Central memory CD8-positive, alpha-beta T cell (primary cell): ENCODE results near the gene ZNF554.

Source experiments
- ATAC-seq: fragments of 150-1000 bp; cut with Tn5 transposase; replicated peaks from 2 replicates; pipeline ENCODE4 v1.10.0; 2022; ENCODE audit warnings: mild to moderate bottlenecking, moderate FRiP score, moderate number of reproducible peaks; ENCODE audit not compliant: poor library complexity, severe bottlenecking; ENCODE audit errors: extremely low read depth
- DNase-seq, 2 donors: peaks; one replicate each; pipeline ENCODE4 v3.0.0; 2021; ENCODE audit warnings: low spot score in 2 of 2
- H3K27ac Mint-ChIP-seq: one replicate; pipeline ENCODE4 v1.8.0; 2022; ENCODE audit warnings: low read depth, mild to moderate bottlenecking, moderate library complexity, mixed read lengths
- H3K27me3 Mint-ChIP-seq: one replicate; pipeline ENCODE4 v1.8.0; 2022; ENCODE audit warnings: mixed read lengths
- H3K36me3 Mint-ChIP-seq: one replicate; pipeline ENCODE4 v1.8.0; 2022; ENCODE audit warnings: mild to moderate bottlenecking, moderate library complexity, mixed read lengths; ENCODE audit not compliant: insufficient read depth
- H3K4me1 Mint-ChIP-seq: one replicate; pipeline ENCODE4 v1.8.0; 2022; ENCODE audit warnings: mixed read lengths
- H3K4me3 Mint-ChIP-seq: one replicate; pipeline ENCODE4 v1.8.0; 2022; ENCODE audit warnings: mild to moderate bottlenecking, moderate library complexity, mixed read lengths
- H3K9me3 Mint-ChIP-seq: one replicate; pipeline ENCODE4 v1.8.0; 2022; ENCODE audit warnings: mixed read lengths

ZNF554 gene

GRCh38 chr19:2805991-2806649 lies 13.5 kb upstream of the ZNF554 start:
- Mint-ChIP-seq H3K36me3 (peaks cover 1% of the 10 kb centered on the region), H3K27ac (no peak overlapping the region), H3K4me1 (peaks cover 6% of the 10 kb centered on the region), H3K9me3 (no peaks in the 10 kb centered on the region), H3K4me3 (no peak overlapping the region), H3K27me3 (no peaks in the 10 kb centered on the region)
- no peak for ATAC-seq
- DNase-seq, result no peak

GRCh38 chr19:2806736-2807378 lies 12.8 kb upstream of the ZNF554 start:
- Mint-ChIP-seq H3K36me3 (peaks cover 1% of the 10 kb centered on the region), H3K27ac (no peak overlapping the region), H3K9me3 (no peaks in the 10 kb centered on the region), H3K4me1 (peaks cover 6% of the 10 kb centered on the region), H3K27me3 (no peaks in the 10 kb centered on the region), H3K4me3 (no peak overlapping the region)
- ATAC-seq (no peak), DNase-seq (no peak)

- Mint-ChIP-seq H3K27ac (no peak overlapping the region), H3K27me3 (no peaks in the 10 kb centered on the region), H3K4me1 (peaks cover 4% of the 10 kb centered on the region), H3K36me3 (no peaks in the 10 kb centered on the region), H3K9me3 (no peaks in the 10 kb centered on the region), H3K4me3 (no peak overlapping the region)
- no peak for DNase-seq
- no peak for ATAC-seq
These were observed 12.1 kb upstream of the ZNF554 start for GRCh38 chr19:2807379-2808128.

- no peaks in the 10 kb centered on the region for H3K9me3 Mint-ChIP-seq
- H3K4me3 Mint-ChIP-seq, result no peak overlapping the region
- no peaks in the 10 kb centered on the region for H3K27me3 Mint-ChIP-seq
- DNase-seq, result no peak
- H3K27ac Mint-ChIP-seq, result no peak overlapping the region
- no peaks in the 10 kb centered on the region for H3K36me3 Mint-ChIP-seq
- ATAC-seq, result no peak
- H3K4me1 Mint-ChIP-seq, result no peaks in the 10 kb centered on the region
These were observed 11.3 kb upstream of the ZNF554 start for GRCh38 chr19:2808129-2808941.

- DNase-seq (no peak), ATAC-seq (no peak)
- H3K9me3 Mint-ChIP-seq, result no peaks in the 10 kb centered on the region
- H3K4me1 Mint-ChIP-seq, result no peaks in the 10 kb centered on the region
- no peaks in the 10 kb centered on the region for H3K27me3 Mint-ChIP-seq
- no peak overlapping the region for H3K27ac Mint-ChIP-seq
- no peaks in the 10 kb centered on the region for H3K36me3 Mint-ChIP-seq
- no peak overlapping the region for H3K4me3 Mint-ChIP-seq
These were observed 10.1 kb upstream of the ZNF554 start for GRCh38 chr19:2809387-2810140.

- H3K36me3 Mint-ChIP-seq, result no peaks in the 10 kb centered on the region
- DNase-seq (no peak), ATAC-seq (no peak)
- H3K4me1 Mint-ChIP-seq, result no peaks in the 10 kb centered on the region
- no peaks in the 10 kb centered on the region for H3K27me3 Mint-ChIP-seq
- H3K9me3 Mint-ChIP-seq, result no peaks in the 10 kb centered on the region
- no peak overlapping the region for H3K4me3 Mint-ChIP-seq
- no peak overlapping the region for H3K27ac Mint-ChIP-seq
These were observed 9.3 kb upstream of the ZNF554 start for GRCh38 chr19:2810141-2811091.

GRCh38 chr19:2811221-2811722 lies 8.4 kb upstream of the ZNF554 start:
- no peak for DNase-seq
- no peaks in the 10 kb centered on the region for H3K27me3 Mint-ChIP-seq
- no peak overlapping the region for H3K27ac Mint-ChIP-seq
- H3K4me3 Mint-ChIP-seq, result no peak overlapping the region
- no peaks in the 10 kb centered on the region for H3K36me3 Mint-ChIP-seq
- ATAC-seq, result no peak
- H3K4me1 Mint-ChIP-seq, result no peaks in the 10 kb centered on the region
- H3K9me3 Mint-ChIP-seq, result no peaks in the 10 kb centered on the region

GRCh38 chr19:2811735-2812413 lies 7.8 kb upstream of the ZNF554 start:
- no peak for ATAC-seq
- H3K4me1 Mint-ChIP-seq, result no peaks in the 10 kb centered on the region
- H3K27ac Mint-ChIP-seq, result no peak overlapping the region
- no peaks in the 10 kb centered on the region for H3K36me3 Mint-ChIP-seq
- no peaks in the 10 kb centered on the region for H3K27me3 Mint-ChIP-seq
- no peak overlapping the region for H3K4me3 Mint-ChIP-seq
- no peak for DNase-seq
- H3K9me3 Mint-ChIP-seq, result no peaks in the 10 kb centered on the region

- Mint-ChIP-seq H3K4me1 (no peaks in the 10 kb centered on the region), H3K27ac (no peak overlapping the region), H3K27me3 (no peaks in the 10 kb centered on the region), H3K36me3 (no peaks in the 10 kb centered on the region), H3K9me3 (no peaks in the 10 kb centered on the region), H3K4me3 (no peak overlapping the region)
- ATAC-seq (no peak), DNase-seq (no peak)
These were observed 7.0 kb upstream of the ZNF554 start for GRCh38 chr19:2812414-2813234.
